Measurements from ENCODE around the gene SNCAIP.
"Not testable (repeated sequence)": the region's sequence is repeated elsewhere in the genome, so short reads cannot be mapped to it uniquely, and the experiment has no call there.

Gene SNCAIP

DNA sequence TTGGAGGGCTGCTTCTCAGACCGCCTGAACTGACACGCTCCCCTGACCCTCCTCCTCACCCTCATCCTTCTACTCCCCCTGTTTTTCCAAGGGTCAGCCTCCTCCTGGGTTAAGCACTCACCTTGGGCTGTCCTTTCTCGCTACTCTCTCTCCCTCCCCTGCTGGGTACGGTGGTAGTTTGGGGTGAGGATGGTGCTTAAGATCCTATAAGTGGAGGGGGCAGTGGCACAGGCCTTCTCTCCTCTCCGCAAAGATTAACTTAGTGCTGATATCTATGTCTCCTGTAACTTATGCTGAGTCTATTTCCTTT is 159.7 kb downstream of the SNCAIP start:
- Mint-ChIP-seq H3K27me3 (ENCODE audit: low read depth) (no peaks in the 10 kb centered on the region), H3K9me3 (no peaks in the 10 kb centered on the region), H3K4me1 (ENCODE audit: low read depth) (no peaks in the 10 kb centered on the region), H3K27ac (no peak overlapping the region), H3K4me3 (no peak overlapping the region), H3K36me3 (ENCODE audit: low read depth) (no peaks in the 10 kb centered on the region)
- DNase-seq (ENCODE audit: low spot score): no peak

DNA sequence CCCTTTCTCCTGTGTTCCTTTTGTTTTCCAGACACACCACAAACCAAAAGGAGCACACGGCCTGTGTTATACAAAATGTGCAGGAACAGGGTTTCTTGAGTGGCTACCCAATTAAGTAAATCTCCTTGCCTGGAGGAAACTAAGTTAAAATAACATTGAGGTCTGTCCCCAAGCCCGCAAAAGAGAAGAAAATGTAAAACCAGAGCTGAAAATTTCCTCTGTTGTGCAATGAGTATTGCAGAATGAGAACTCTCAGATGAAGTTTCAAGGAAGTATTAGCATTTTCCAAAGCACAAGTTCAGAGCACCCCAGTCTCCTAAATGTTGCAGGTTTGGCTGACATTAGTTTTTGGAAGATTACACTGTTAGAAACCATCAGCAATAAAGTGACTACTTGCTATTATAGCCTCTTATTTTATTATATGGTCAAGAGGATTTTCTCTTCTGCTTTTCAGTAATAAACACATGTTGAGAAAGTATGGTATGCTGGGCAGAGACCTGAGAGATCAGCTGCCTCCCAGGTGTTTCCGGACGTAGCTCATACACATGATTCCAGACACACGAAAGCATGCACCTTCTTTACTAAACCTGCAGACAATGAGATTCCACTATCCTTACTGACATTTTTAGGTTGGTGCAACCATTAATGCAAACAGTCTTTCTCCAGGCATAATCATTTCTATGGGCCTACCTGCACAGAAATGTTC is 161.3 kb downstream of the SNCAIP start:
- no peaks in the 10 kb centered on the region for H3K27me3 Mint-ChIP-seq (ENCODE audit: low read depth)
- H3K27ac Mint-ChIP-seq: no peak overlapping the region
- no peak for DNase-seq (ENCODE audit: low spot score)
- H3K4me1 Mint-ChIP-seq (ENCODE audit: low read depth): no peaks in the 10 kb centered on the region
- no peak overlapping the region for H3K4me3 Mint-ChIP-seq
- no peaks in the 10 kb centered on the region for H3K9me3 Mint-ChIP-seq
- no peaks in the 10 kb centered on the region for H3K36me3 Mint-ChIP-seq (ENCODE audit: low read depth)

DNA sequence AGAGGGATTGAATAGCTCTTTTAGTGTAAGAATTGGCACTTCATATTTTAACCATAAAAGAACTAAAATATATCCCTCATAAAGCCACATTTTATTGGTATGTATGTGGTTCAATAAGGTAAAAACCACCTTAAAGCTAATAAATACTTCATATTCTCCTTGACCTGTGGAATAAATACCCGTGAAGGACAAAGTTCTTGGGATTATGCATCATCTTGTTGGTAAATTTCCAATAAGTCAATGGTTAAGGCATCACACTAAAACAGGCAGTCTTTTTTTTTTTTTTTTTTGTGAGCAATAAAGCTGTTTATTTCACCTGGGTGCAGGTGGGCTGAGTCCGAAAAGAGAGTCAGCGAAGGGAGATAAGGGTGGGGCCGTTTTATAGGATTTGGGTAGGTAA is 161.9 kb downstream of the SNCAIP start:
- H3K27me3 Mint-ChIP-seq (ENCODE audit: low read depth): no peaks in the 10 kb centered on the region
- H3K9me3 Mint-ChIP-seq: no peaks in the 10 kb centered on the region
- DNase-seq (ENCODE audit: low spot score): no peak
- no peak overlapping the region for H3K27ac Mint-ChIP-seq
- H3K36me3 Mint-ChIP-seq (ENCODE audit: low read depth): no peaks in the 10 kb centered on the region
- no peaks in the 10 kb centered on the region for H3K4me1 Mint-ChIP-seq (ENCODE audit: low read depth)
- H3K4me3 Mint-ChIP-seq: no peak overlapping the region

DNA sequence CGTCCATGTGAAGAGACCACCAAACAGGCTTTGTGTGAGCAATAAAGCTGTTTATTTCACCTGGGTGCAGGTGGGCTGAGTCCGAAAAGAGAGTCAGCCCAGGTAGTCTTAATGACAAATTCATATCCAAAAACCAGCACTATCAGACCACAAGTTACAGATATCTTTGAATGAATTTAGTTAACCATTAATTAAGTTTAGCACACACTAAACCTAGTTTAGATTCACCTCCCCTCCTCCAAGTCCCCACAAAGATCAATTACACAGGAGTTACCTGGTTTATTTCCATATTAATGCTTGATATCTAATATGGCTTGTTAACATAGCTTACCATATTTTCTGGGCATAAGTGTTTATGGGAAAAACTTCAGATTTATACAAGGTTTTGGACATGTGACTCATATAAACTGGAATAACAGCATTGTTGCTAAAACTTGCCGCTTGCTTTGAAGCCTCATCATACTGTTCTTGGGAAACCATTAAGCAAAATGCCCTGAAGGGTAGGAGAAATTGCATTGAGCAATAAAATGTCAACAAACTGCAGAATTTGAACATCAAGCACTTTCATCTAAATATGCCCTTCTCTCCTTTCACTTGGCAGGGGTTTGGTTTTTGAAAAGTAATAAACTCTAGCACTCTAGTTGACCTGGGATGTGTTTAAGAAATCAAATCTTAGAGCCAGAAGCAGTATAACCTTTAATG is 166.9 kb downstream of the SNCAIP start:
- no peak for DNase-seq (ENCODE audit: low spot score)
- Mint-ChIP-seq H3K9me3 (no peaks in the 10 kb centered on the region), H3K27ac (no peak overlapping the region), H3K27me3 (ENCODE audit: low read depth) (no peaks in the 10 kb centered on the region), H3K4me3 (no peak overlapping the region), H3K4me1 (ENCODE audit: low read depth) (no peaks in the 10 kb centered on the region), H3K36me3 (ENCODE audit: low read depth) (no peaks in the 10 kb centered on the region)

DNA sequence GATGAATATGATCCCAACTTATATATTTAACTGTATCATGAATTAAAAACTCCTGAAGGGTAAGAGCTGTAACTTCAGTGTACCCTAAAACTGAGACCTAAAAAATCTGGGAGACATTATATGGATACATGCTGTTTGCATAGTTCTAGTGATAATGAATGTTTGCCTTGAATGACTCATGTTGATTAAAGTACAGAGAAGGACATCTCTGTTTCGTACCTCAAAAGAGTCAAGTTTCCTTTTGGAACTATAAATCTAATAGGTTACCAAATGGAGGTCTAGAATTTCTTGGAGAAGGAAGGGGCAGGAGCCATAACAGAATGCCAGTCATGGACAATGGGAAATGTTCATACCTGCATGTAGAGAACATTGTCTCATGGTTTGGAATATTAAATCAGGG is 168.1 kb downstream of the SNCAIP start:
- H3K27ac Mint-ChIP-seq: no peak overlapping the region
- no peaks in the 10 kb centered on the region for H3K36me3 Mint-ChIP-seq (ENCODE audit: low read depth)
- no peaks in the 10 kb centered on the region for H3K27me3 Mint-ChIP-seq (ENCODE audit: low read depth)
- DNase-seq (ENCODE audit: low spot score): no peak
- no peaks in the 10 kb centered on the region for H3K9me3 Mint-ChIP-seq
- H3K4me3 Mint-ChIP-seq: no peak overlapping the region
- no peaks in the 10 kb centered on the region for H3K4me1 Mint-ChIP-seq (ENCODE audit: low read depth)

DNA sequence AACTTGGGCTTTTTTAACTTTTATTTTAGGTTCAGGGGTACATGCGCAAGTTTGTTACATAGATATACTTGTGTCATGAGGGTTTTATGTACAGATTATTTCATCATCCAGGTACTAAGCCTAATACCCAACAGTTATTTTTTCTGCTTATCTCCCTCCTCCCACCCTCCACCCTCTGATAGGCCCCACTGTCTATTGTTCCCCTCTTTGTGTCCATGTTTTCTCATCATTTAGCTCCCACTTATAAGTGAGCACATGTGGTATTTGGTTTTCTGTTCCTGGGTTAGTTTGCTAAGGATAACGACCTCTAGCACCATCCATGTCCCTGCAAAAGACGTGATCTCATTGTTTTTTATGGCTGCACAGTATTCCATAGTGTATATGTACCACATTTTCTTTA is 172.1 kb downstream of the SNCAIP start:
- no peaks in the 10 kb centered on the region for H3K9me3 Mint-ChIP-seq
- no peaks in the 10 kb centered on the region for H3K4me1 Mint-ChIP-seq (ENCODE audit: low read depth)
- no peaks in the 10 kb centered on the region for H3K36me3 Mint-ChIP-seq (ENCODE audit: low read depth)
- no peak overlapping the region for H3K4me3 Mint-ChIP-seq
- no peak overlapping the region for H3K27ac Mint-ChIP-seq
- no peaks in the 10 kb centered on the region for H3K27me3 Mint-ChIP-seq (ENCODE audit: low read depth)
- no peak for DNase-seq (ENCODE audit: low spot score)

DNA sequence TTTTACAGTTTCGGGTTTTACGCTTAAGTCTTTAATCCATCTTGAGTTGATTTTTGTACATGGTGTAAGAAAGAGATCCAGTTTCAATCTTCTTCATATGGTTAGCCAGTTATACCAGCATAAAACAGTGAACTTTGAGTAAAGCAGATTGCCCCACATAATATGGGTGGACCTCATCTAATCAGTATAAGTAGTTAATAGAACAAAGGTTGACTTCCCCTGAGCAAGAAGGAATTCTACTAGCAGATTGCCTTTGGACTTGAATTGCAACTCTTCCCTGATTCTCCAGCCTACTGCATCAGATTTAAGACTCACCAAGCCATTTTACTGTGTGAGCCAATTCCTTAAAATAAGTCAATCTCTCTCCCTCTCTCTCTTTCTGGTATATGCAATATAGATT is 173.2 kb downstream of the SNCAIP start:
- H3K4me1 Mint-ChIP-seq (ENCODE audit: low read depth): no peaks in the 10 kb centered on the region
- H3K9me3 Mint-ChIP-seq: no peaks in the 10 kb centered on the region
- no peaks in the 10 kb centered on the region for H3K36me3 Mint-ChIP-seq (ENCODE audit: low read depth)
- H3K27ac Mint-ChIP-seq: no peak overlapping the region
- H3K27me3 Mint-ChIP-seq (ENCODE audit: low read depth): no peaks in the 10 kb centered on the region
- H3K4me3 Mint-ChIP-seq: no peak overlapping the region
- no peak for DNase-seq (ENCODE audit: low spot score)

DNA sequence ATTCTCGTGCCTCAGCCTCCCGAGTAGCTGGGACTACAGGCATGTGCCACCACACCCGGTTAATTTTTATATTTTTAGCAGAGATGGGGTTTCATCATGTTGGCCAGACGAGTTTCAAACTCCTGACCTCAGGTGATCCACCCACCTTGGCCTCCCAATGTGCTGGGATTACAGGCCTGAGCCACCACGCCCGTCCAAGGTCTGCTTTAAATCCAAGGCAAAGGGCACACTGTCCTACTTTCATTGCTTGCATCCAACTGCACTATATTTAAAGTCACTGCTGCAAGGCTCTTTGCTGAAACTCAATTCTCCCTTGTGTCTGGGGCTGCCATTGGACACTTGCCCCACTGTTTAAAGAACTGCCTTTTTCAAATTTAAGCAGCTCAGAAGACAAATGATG is 174.6 kb downstream of the SNCAIP start:
- not testable (repeated sequence) for H3K27me3 Mint-ChIP-seq (ENCODE audit: low read depth); H3K9me3 Mint-ChIP-seq; H3K36me3 Mint-ChIP-seq (ENCODE audit: low read depth); H3K4me1 Mint-ChIP-seq (ENCODE audit: low read depth); DNase-seq (ENCODE audit: low spot score); H3K27ac Mint-ChIP-seq; H3K4me3 Mint-ChIP-seq

DNA sequence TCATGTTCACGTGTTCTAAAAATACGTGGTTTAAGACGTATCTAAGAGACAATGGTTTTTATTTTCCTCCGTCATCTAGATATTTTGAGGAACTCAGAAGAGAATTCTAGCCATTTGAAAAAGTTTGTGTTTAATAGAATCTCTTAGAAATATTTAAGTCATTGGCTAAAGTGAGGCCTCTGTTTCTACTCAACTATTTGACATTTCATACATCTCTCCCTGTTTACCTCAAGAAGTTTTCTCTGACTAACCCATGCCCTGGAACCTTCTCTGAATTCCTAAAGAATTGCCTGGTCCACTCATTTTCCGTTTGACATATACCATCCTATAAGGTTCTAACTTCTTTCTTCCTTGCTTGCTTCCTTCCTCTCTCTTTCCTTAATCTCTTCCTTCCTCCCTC is 178.7 kb downstream of the SNCAIP start:
- no peaks in the 10 kb centered on the region for H3K4me1 Mint-ChIP-seq (ENCODE audit: low read depth)
- no peaks in the 10 kb centered on the region for H3K27me3 Mint-ChIP-seq (ENCODE audit: low read depth)
- no peak for DNase-seq (ENCODE audit: low spot score)
- no peaks in the 10 kb centered on the region for H3K9me3 Mint-ChIP-seq
- H3K27ac Mint-ChIP-seq: no peak overlapping the region
- H3K4me3 Mint-ChIP-seq: no peak overlapping the region
- no peaks in the 10 kb centered on the region for H3K36me3 Mint-ChIP-seq (ENCODE audit: low read depth)

DNA sequence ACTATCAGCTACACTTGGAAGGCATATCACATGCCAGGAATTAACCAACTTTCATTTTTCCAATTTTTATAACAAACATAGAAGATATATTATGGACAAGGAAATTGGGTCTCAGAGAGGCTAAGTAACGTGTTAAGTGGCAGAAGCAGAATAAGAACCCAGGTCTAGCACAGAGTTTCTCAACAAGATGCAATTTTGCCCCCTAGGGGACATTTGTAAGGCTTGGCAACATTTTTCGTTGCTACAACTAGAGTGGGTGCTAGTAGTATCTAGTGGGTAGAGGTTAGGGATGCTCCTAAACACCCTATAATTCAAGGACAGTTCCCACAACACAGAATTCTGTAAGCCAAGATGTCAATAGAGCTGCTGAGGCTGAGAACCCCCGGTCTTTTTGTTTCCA is 180.6 kb downstream of the SNCAIP start:
- Mint-ChIP-seq H3K4me1 (ENCODE audit: low read depth) (no peaks in the 10 kb centered on the region), H3K36me3 (ENCODE audit: low read depth) (no peaks in the 10 kb centered on the region), H3K27me3 (ENCODE audit: low read depth) (no peaks in the 10 kb centered on the region), H3K9me3 (no peaks in the 10 kb centered on the region), H3K27ac (no peak overlapping the region), H3K4me3 (no peak overlapping the region)
- DNase-seq (ENCODE audit: low spot score): no peak

DNA sequence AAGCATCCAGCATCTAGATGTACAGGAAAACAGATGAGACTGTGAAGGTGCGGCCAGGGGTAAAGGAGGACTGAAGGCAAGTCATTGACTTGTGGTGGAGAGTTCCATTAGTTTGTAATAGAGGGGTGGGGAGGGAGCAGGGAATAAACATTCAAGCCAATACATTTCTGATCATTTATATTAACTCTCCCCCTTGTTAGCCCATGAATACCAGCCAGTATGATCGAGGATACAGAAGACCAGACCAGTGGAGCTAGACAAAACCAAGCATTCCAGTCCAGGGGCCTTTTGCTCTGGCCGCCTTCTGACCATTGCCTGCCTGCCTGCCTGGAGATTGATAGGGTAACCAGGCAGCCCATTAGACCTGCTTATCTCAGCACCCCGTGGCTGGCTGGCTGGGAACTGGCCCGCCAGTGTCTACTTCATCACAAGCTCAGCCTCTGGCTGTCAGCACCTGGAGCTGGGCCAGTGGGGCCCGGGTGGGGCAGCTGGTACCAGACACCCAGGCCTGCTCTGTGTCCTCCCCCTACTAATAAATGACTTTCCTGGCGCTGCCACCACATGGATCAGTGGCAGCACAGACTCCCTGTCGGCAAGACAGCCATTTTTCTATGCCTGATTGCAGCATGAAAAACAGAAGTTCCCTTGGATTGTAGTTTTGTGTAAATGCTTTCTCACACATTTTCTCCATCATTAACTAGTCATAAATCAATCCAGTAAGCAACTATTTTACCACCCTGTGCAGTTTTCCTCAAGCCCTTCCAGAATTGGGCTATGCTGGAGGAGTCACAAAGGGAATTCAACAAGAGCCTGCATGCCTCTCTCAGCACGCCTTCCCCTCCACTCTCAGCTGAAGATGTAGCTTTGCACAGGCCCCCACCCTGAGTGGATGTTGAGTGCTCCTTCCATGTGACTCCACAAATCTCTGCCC is 181.3 kb downstream of the SNCAIP start:
- H3K36me3 Mint-ChIP-seq (ENCODE audit: low read depth): no peaks in the 10 kb centered on the region
- no peaks in the 10 kb centered on the region for H3K27me3 Mint-ChIP-seq (ENCODE audit: low read depth)
- no peak overlapping the region for H3K27ac Mint-ChIP-seq
- no peaks in the 10 kb centered on the region for H3K9me3 Mint-ChIP-seq
- H3K4me1 Mint-ChIP-seq (ENCODE audit: low read depth): no peaks in the 10 kb centered on the region
- DNase-seq (ENCODE audit: low spot score): no peak
- no peak overlapping the region for H3K4me3 Mint-ChIP-seq

DNA sequence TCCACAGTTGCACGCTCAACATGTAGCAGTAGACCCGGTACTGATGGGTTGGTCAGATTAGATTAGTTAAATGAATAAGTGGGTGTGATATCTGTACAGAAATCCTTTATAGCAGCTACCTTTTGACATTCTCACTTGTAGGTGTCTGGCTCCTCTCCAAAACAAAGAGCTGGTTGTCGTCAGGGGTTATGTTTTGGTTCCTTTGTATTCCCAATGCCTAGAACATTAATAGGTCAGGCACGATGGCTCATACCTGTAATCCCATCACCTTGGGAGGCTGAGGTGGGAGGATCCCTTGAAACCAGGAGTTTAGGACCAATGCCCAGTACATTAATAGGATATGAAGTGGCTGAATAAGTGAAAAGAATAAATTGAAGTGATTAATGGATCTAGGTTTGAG is 182.1 kb downstream of the SNCAIP start:
- Mint-ChIP-seq H3K4me3 (no peak overlapping the region), H3K27me3 (ENCODE audit: low read depth) (no peaks in the 10 kb centered on the region), H3K4me1 (ENCODE audit: low read depth) (no peaks in the 10 kb centered on the region), H3K27ac (no peak overlapping the region), H3K9me3 (no peaks in the 10 kb centered on the region), H3K36me3 (ENCODE audit: low read depth) (no peaks in the 10 kb centered on the region)
- DNase-seq (ENCODE audit: low spot score): no peak

DNA sequence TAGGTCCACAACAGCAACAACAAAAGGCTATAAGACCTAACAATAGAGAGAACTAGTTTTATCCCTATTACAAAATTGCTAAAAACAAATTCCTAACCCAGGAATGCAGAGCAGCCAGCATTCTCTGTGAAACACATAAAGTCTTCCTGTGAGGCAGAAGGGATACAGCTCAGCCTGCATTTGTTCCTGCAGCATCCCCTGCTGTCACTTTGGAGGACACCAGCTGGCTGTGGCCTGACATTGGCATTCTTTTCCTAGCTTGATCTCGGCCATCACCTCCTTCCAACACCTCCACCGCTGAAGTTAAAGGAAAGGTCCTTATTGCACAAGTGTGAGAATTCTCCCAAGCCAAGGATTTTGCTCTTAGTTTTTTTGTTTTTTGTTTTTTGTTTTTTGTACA is 186.1 kb downstream of the SNCAIP start:
- H3K4me3 Mint-ChIP-seq: no peak overlapping the region
- no peaks in the 10 kb centered on the region for H3K9me3 Mint-ChIP-seq
- no peaks in the 10 kb centered on the region for H3K27me3 Mint-ChIP-seq (ENCODE audit: low read depth)
- H3K27ac Mint-ChIP-seq: no peak overlapping the region
- no peaks in the 10 kb centered on the region for H3K4me1 Mint-ChIP-seq (ENCODE audit: low read depth)
- H3K36me3 Mint-ChIP-seq (ENCODE audit: low read depth): no peaks in the 10 kb centered on the region
- no peak for DNase-seq (ENCODE audit: low spot score)

DNA sequence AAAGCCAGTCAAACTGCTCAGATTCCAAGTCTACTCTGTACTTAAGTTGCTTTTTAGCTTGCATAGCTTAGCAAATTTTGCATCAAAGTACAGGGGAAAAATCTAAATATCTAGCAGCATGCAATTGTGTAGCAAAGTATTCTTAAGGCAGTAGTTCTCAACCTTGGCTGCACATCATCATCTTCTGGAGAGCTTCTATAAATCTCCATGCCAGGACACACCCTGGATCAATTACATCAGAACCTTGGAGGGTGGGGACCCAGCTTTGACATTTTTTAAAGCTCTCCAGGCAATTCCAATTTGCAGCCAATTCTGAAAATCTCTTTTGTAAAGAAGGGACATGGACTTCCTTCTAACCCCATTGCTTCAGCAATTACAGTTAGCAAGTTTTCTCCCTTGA is 187.5 kb downstream of the SNCAIP start:
- H3K9me3 Mint-ChIP-seq: no peaks in the 10 kb centered on the region
- H3K27ac Mint-ChIP-seq: no peak overlapping the region
- no peaks in the 10 kb centered on the region for H3K36me3 Mint-ChIP-seq (ENCODE audit: low read depth)
- no peaks in the 10 kb centered on the region for H3K27me3 Mint-ChIP-seq (ENCODE audit: low read depth)
- no peak for DNase-seq (ENCODE audit: low spot score)
- no peak overlapping the region for H3K4me3 Mint-ChIP-seq
- no peaks in the 10 kb centered on the region for H3K4me1 Mint-ChIP-seq (ENCODE audit: low read depth)

Data from T-helper 2 cell treated with Interferon-gamma antibody and Interleukin-4, amounts not matched to agents 5 μg/mL and 100 μg/mL, for 36 hours (primary cell).